Adrenal gland (tissue), 12 donors: Measurements from ENCODE around the gene PPM1E. TPM values are rescaled to one million over a fixed set of nuclear protein-coding genes. Genes with fewer than 3 reads are reported as not detected.

Source experiments
- DNase-seq, 7 donors: peaks; one replicate each; pipeline ENCODE4 v3.0.0-alpha.2; 2019 to 2020
- H3K27ac ChIP-seq, 5 donors: fragments of 200-600 bp; sonication (generic) in 4 of 5; 1 replicate in 3 of 5; 2 replicates in 2 of 5; pipeline versions ENCODE4 v1.5.1 to v1.8.0; 2016 to 2020; ENCODE audit warnings: mild to moderate bottlenecking in 1 of 5
- H3K27me3 ChIP-seq: fragments of 200-600 bp; 2 replicates; pipeline ENCODE4 v1.8.0; 2021
- H3K36me3 ChIP-seq, 2 donors: fragments of 200-600 bp; replicated peaks in 1 of 2; 1 replicate in 1 of 2; 2 replicates in 1 of 2; pipeline versions ENCODE4 v1.5.1 to v1.8.0; 2018 to 2022
- H3K4me1 ChIP-seq, 2 donors: fragments of 200-600 bp; replicated peaks in 1 of 2; 1 replicate in 1 of 2; 2 replicates in 1 of 2; pipeline versions ENCODE4 v1.5.1 to v1.8.0; 2018 to 2021
- H3K4me3 ChIP-seq, 4 donors: fragments of 200-600 bp; sonication (generic) in 3 of 4; one replicate each; pipeline ENCODE4 v1.5.1; 2016 to 2018
- H3K9me3 ChIP-seq, 3 donors: fragments of 200-600 bp; sonication (generic) in 1 of 3; replicated peaks in 1 of 3; 1 replicate in 2 of 3; 2 replicates in 1 of 3; pipeline versions ENCODE4 v1.5.1 to v1.8.0; 2016 to 2021
- CTCF ChIP-seq, 6 experiments: fragments of 450-650 bp in 4 of 6; fragments of 200-600 bp in 2 of 6; sonication (generic) in 1 of 6; IDR thresholded peaks; 1 replicate in 5 of 6; 2 replicates in 1 of 6; pipeline versions ENCODE4 v1.5.1 to v1.8.0; 2016 to 2021; ENCODE audit warnings: antibody characterized with exemption in 6 of 6, mild to moderate bottlenecking in 2 of 6, moderate library complexity in 1 of 6
- POLR2A ChIP-seq, 2 donors: fragments of 450-650 bp; IDR thresholded peaks; one replicate each; pipeline ENCODE4 v1.6.1; 2017; ENCODE audit warnings: antibody characterized with exemption in 2 of 2, mild to moderate bottlenecking in 2 of 2, moderate library complexity in 1 of 2
- WGBS, 4 donors: extraction: QIAGEN DNeasy Blood & Tissue Kit in 2 of 4; methylation state at CpG; one replicate each; pipeline versions ENCODE4 v1.1.5 to v1.1.7; 2013 to 2017; 5-methylcytosine and 5-hydroxymethylcytosine counted together
- intact Hi-C, 2 donors: fragments of 100-400 bp; cut with DNase I; formaldehyde crosslinking; loops; one replicate each; pipeline versions ENCODE4 v1.14.1 to v1.15.0; 2022 to 2023
- polyA plus RNA-seq, 3 donors: library from polyadenylated mRNA; stranded (reverse); fragments of 200-250 nt in 2 of 3; fragments of 350-450 nt in 1 of 3; fragmentation: Illumina TruSeq in 1 of 3; extraction: RNeasy Lipid Tissue Mini Kit (QIAGEN cat#74804) in 1 of 3; gene quantifications; one replicate each; pipeline ENCODE4 v1.2.3, GENCODE V29; 2013 to 2014
- total RNA-seq, 9 donors: library from RNA; depleted of rRNA in 4 of 9; stranded (reverse); fragments of >200 nt in 4 of 9; fragments of 120-200 nt in 1 of 9; fragmentation: NEBNext Ultra II Directional in 1 of 9; extraction: Animal tissue kit (Norgen Biotek cat#: 25700) in 1 of 9; gene quantifications; one replicate each; pipeline versions ENCODE4 v1.1.0 to v1.2.4, GENCODE V29; 2013 to 2023
- donor health status: healthy with polysubstance abuse.
- donor health status: Bipolar disorder and iron deficiency.
- donor health status: DM: yes; HTN: yes; CAD: no.
- donor health status: DM: no; HTN: no; CAD: no.
- donor health status: DM: no; HTN: no; CAD: no.
- donor health status: DM: yes; HTN: yes; CAD: no.

PPM1E gene
- total and polyA plus RNA-seq, 12 donors = 1.8 to 22.7 (median 11.3) TPM

DNA sequence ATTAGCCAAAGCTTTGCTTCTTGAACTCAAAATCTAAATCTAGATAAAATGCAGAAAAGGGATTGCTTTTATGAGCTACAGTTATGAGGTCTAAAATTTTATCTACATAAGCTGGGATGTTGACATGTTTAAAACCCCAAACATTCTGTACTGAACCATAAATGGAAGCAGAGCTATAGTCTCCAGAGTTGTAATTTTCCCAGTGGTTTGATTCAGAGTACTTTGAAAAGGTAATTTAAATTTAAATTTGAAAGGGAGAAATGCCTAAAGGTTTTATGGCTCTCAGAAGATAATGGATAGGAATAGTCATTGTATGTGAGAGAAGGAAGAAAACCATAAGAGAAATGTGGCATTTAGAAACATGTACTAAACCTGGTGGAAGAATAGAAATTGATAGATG is 163.2 kb downstream of the PPM1E start:
- intact Hi-C loops = no loop called here
- Histone ChIP-seq H3K4me1 (no peaks in the 10 kb centered on the region), H3K36me3 (no peaks in the 10 kb centered on the region), H3K27ac (no peak overlapping the region), H3K9me3 (no peaks in the 10 kb centered on the region), H3K4me3 (no peak overlapping the region), H3K27me3 (no peaks in the 10 kb centered on the region)
- DNase-seq = no peak
- TF ChIP-seq CTCF (IDR thresholded peaks at IDR 0.05) (no peak), POLR2A (IDR thresholded peaks at IDR 0.05) (no peak)

GRCh38 chr17:58920773-58921172 is 165.1 kb downstream of the PPM1E start:
- intact Hi-C loops = no loop called here
- H3K36me3 ChIP-seq = no peaks in the 10 kb centered on the region

GRCh38 chr17:58932956-58933355 is 177.3 kb downstream of the PPM1E start:
- Histone ChIP-seq H3K36me3 (no peaks in the 10 kb centered on the region), H3K27ac (no peak overlapping the region), H3K9me3 (no peaks in the 10 kb centered on the region), H3K27me3 (no peaks in the 10 kb centered on the region), H3K4me1 (no peaks in the 10 kb centered on the region), H3K4me3 (no peak overlapping the region)
- intact Hi-C loops = no loop called here
- 88 to 93% (median 91%) methylated on average over 3 of the region's 3 CpGs for WGBS, 4 donors
- DNase-seq = no peak
- TF ChIP-seq POLR2A (IDR thresholded peaks at IDR 0.05) (no peak), CTCF (IDR thresholded peaks at IDR 0.05) (no peak)

More at GRCh38 chr17:58920773-58921172, 165.1 kb downstream of the PPM1E start:
- TF ChIP-seq POLR2A (IDR thresholded peaks at IDR 0.05) (no peak), CTCF (IDR thresholded peaks at IDR 0.05) (no peak)
- no peak for DNase-seq
- H3K27me3 ChIP-seq = no peaks in the 10 kb centered on the region
- H3K9me3 ChIP-seq = no peaks in the 10 kb centered on the region
- H3K27ac ChIP-seq = no peak overlapping the region
- no peaks in the 10 kb centered on the region for H3K4me1 ChIP-seq
- no peak overlapping the region for H3K4me3 ChIP-seq

GRCh38 chr17:58936295-58936694 is 180.6 kb downstream of the PPM1E start:
- Histone ChIP-seq H3K9me3 (no peaks in the 10 kb centered on the region), H3K4me3 (no peak overlapping the region), H3K27me3 (no peaks in the 10 kb centered on the region), H3K36me3 (no peaks in the 10 kb centered on the region), H3K4me1 (no peaks in the 10 kb centered on the region), H3K27ac (no peak overlapping the region)
- TF ChIP-seq POLR2A (IDR thresholded peaks at IDR 0.05) (no peak), CTCF (IDR thresholded peaks at IDR 0.05) (no peak)
- intact Hi-C loops = no loop called here
- DNase-seq = no peak
- WGBS, 4 donors = 49 to 65% (median 55%) methylated on average over 3 of the region's 3 CpGs
